ENCODE results near the gene FCN3. TPM values are rescaled to one million over a fixed set of nuclear protein-coding genes. Genes with fewer than 3 reads are reported as not detected.

Gene FCN3
- total and polyA plus RNA-seq, 2 donors (not counting 1 experiment from before 2014, with no cell fraction given): not detected

GRCh38 chr1:27349784-27350662, 24.6 kb downstream of the FCN3 start:
- peaks cover 0 to 58% of the 10 kb centered on the region in 2 experiments for H3K36me3 ChIP-seq (replicated peaks in 1 of 2; ENCODE audit: control extremely low read depth in 1 of 2, control insufficient read depth in 1 of 2, extremely low read depth in 1 of 2, insufficient read depth in 2 of 2, low read length in 1 of 2)
- no peak for DNase-seq
- POLR2A ChIA-PET: interaction anchor here (1.9 kb wide), 1 partner anchor 9 kb away, joined by 11 read pairs; the partner anchor contains the start of gene SYTL1
- CTCF ChIA-PET: interaction anchor here (0.8 to 11.1 kb wide), 7 partner anchors 8 to 51 kb away, joined by 3 to 135 read pairs (median 6); partner anchors contain the start of genes CD164L2 and GPR3
- H2AFZ ChIP-seq (ENCODE audit: insufficient read depth, low read depth, low read length, poor library complexity, severe bottlenecking): peak overlapping the region; percentile 38
- no peaks in the 10 kb centered on the region for H3K27me3 Mint-ChIP-seq
- H3K4me1 Mint-ChIP-seq: peaks cover 18% of the 10 kb centered on the region
- peaks cover 12% of the 10 kb centered on the region for H4K20me1 ChIP-seq (ENCODE audit: control insufficient read depth, insufficient read depth, low read length, poor library complexity, severe bottlenecking)
- peak overlapping the region in 3 of 5 experiments; percentile 24 to 41 (median 27) for H3K4me3 ChIP-seq (ENCODE audit: control extremely low read depth in 1 of 5, extremely low read depth in 1 of 5, insufficient read depth in 1 of 5, low read depth in 2 of 5, low read length in 4 of 5)
- H3K9me3 ChIP-seq (ENCODE audit: control extremely low read depth in 1 of 3, control insufficient read depth in 2 of 3, insufficient read depth in 1 of 3, low read length in 2 of 3): no peaks in the 10 kb centered on the region
- 87% methylated on average over 83 of the region's 84 CpGs for WGBS (ENCODE audit: insufficient coverage)
- H3K27me3 ChIP-seq (replicated peaks in 1 of 4; ENCODE audit: control extremely low read depth in 1 of 4, control insufficient read depth in 3 of 4, insufficient read depth in 4 of 4, low read length in 3 of 4): no peaks in the 10 kb centered on the region
- H3K79me2 ChIP-seq (ENCODE audit: control insufficient read depth, insufficient read depth, low read length): peaks cover 35% of the 10 kb centered on the region
- peak; percentile 65 for ATAC-seq (ENCODE audit: low read depth)
- no peak overlapping the region for H3K27ac Mint-ChIP-seq
- peak overlapping the region; percentile 19 for H3K9ac ChIP-seq (ENCODE audit: low read length)
- peak overlapping the region; percentile 71 for H3K4me2 ChIP-seq (replicated peaks; ENCODE audit: low read depth, low read length, poor library complexity, severe bottlenecking)
- no peaks in the 10 kb centered on the region for H3K9me3 Mint-ChIP-seq (ENCODE audit: insufficient read depth)
- no peak overlapping the region for H3K27ac ChIP-seq (ENCODE audit: low read length in 2 of 2)
- peak overlapping the region; percentile 50 for H3K4me3 Mint-ChIP-seq
- H3K4me1 ChIP-seq (ENCODE audit: control insufficient read depth in 2 of 2, insufficient read depth in 2 of 2, low read length in 2 of 2): peaks cover 6 to 13% of the 10 kb centered on the region in 2 donors
- intact Hi-C loops (cut with micrococcal nuclease): loop anchor here (1.0 kb wide), 1 partner anchor 9 kb away; no protein-coding TSS in a partner anchor
- TF ChIP-seq, protein P1, sequence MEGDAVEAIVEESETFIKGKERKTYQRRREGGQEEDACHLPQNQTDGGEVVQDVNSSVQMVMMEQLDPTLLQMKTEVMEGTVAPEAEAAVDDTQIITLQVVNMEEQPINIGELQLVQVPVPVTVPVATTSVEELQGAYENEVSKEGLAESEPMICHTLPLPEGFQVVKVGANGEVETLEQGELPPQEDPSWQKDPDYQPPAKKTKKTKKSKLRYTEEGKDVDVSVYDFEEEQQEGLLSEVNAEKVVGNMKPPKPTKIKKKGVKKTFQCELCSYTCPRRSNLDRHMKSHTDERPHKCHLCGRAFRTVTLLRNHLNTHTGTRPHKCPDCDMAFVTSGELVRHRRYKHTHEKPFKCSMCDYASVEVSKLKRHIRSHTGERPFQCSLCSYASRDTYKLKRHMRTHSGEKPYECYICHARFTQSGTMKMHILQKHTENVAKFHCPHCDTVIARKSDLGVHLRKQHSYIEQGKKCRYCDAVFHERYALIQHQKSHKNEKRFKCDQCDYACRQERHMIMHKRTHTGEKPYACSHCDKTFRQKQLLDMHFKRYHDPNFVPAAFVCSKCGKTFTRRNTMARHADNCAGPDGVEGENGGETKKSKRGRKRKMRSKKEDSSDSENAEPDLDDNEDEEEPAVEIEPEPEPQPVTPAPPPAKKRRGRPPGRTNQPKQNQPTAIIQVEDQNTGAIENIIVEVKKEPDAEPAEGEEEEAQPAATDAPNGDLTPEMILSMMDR (IDR thresholded peaks at IDR 0.05): no peak
- TF ChIP-seq EZH2 (IDR thresholded peaks at IDR 0.05; ENCODE audit: borderline replicate concordance, insufficient read depth, low read depth, low read length, poor library complexity, severe bottlenecking): no peak
